Measurements from ENCODE around the gene ARGLU1.
"Not testable (repeated sequence)": the region's sequence is repeated elsewhere in the genome, so short reads cannot be mapped to it uniquely, and the experiment has no call there.

The ARGLU1 gene

GRCh38 chr13:106609116-106609515 lies 41.2 kb upstream of the ARGLU1 start:
- no peak for DNase-seq
- Histone ChIP-seq H3K4me3 (ENCODE audit: control insufficient read depth in 1 of 7, extremely low read depth in 1 of 7, insufficient read depth in 4 of 7, low read depth in 2 of 7, low read length in 6 of 7) (no peak overlapping the region), H3K4me1 (ENCODE audit: control extremely low read depth in 1 of 4, control insufficient read depth in 4 of 4, insufficient read depth in 4 of 4, low read length in 3 of 4) (no peaks in the 10 kb centered on the region), H3K27me3 (replicated peaks in 2 of 5; ENCODE audit: control insufficient read depth in 4 of 5, insufficient read depth in 5 of 5, low read length in 4 of 5) (no peaks in the 10 kb centered on the region), H3K9me3 (ENCODE audit: control extremely low read depth in 1 of 5, control insufficient read depth in 4 of 5, insufficient read depth in 2 of 5, low read depth in 1 of 5, low read length in 4 of 5) (no peaks in the 10 kb centered on the region), H3K36me3 (ENCODE audit: control insufficient read depth in 4 of 4, insufficient read depth in 4 of 4, low read length in 3 of 4) (no peaks in the 10 kb centered on the region), H3K27ac (ENCODE audit: insufficient read depth in 1 of 2, low read depth in 1 of 2, low read length in 2 of 2, poor library complexity in 1 of 2, severe bottlenecking in 2 of 2) (no peak overlapping the region)
- WGBS (ENCODE audit: insufficient coverage) = 57% methylated on average over 5 of the region's 5 CpGs
- ChIA-PET POLR2A (no interaction called here), CTCF (interaction anchor here (1.5 kb wide), 1 partner anchor 11 kb away, joined by 6 read pairs; no protein-coding TSS in a partner anchor)

GRCh38 chr13:106603546-106603945 lies 35.6 kb upstream of the ARGLU1 start:
- H3K4me3 ChIP-seq (ENCODE audit: control insufficient read depth in 1 of 7, extremely low read depth in 1 of 7, insufficient read depth in 4 of 7, low read depth in 2 of 7, low read length in 6 of 7) = no peak overlapping the region
- WGBS (ENCODE audit: insufficient coverage) = 100% methylated on average over 1 of the region's 7 CpGs
- H3K27me3 ChIP-seq (replicated peaks in 2 of 5; ENCODE audit: control insufficient read depth in 4 of 5, insufficient read depth in 5 of 5, low read length in 4 of 5) = no peaks in the 10 kb centered on the region
- H3K9me3 ChIP-seq (ENCODE audit: control extremely low read depth in 1 of 5, control insufficient read depth in 4 of 5, insufficient read depth in 2 of 5, low read depth in 1 of 5, low read length in 4 of 5) = no peaks in the 10 kb centered on the region
- DNase-seq = no peak
- POLR2A ChIA-PET = no interaction called here
- H3K27ac ChIP-seq (ENCODE audit: insufficient read depth in 1 of 2, low read depth in 1 of 2, low read length in 2 of 2, poor library complexity in 1 of 2, severe bottlenecking in 2 of 2) = no peak overlapping the region
- CTCF ChIA-PET = no interaction called here
- H3K4me1 ChIP-seq (ENCODE audit: control extremely low read depth in 1 of 4, control insufficient read depth in 4 of 4, insufficient read depth in 4 of 4, low read length in 3 of 4) = peaks cover 0 to 14% (median 12%) of the 10 kb centered on the region in 4 experiments
- no peaks in the 10 kb centered on the region for H3K36me3 ChIP-seq (ENCODE audit: control insufficient read depth in 4 of 4, insufficient read depth in 4 of 4, low read length in 3 of 4)

GRCh38 chr13:106602178-106602577 lies 34.2 kb upstream of the ARGLU1 start:
- H3K36me3 ChIP-seq (ENCODE audit: control insufficient read depth in 4 of 4, insufficient read depth in 4 of 4, low read length in 3 of 4) = no peaks in the 10 kb centered on the region
- no peak for DNase-seq
- H3K9me3 ChIP-seq (ENCODE audit: control extremely low read depth in 1 of 5, control insufficient read depth in 4 of 5, insufficient read depth in 2 of 5, low read depth in 1 of 5, low read length in 4 of 5) = no peaks in the 10 kb centered on the region
- ChIA-PET CTCF (no interaction called here), POLR2A (no interaction called here)
- H3K4me3 ChIP-seq (ENCODE audit: control insufficient read depth in 1 of 7, extremely low read depth in 1 of 7, insufficient read depth in 4 of 7, low read depth in 2 of 7, low read length in 6 of 7) = no peak overlapping the region
- WGBS (ENCODE audit: insufficient coverage) = 100% methylated on average over 3 of the region's 3 CpGs
- H3K27ac ChIP-seq (ENCODE audit: insufficient read depth in 1 of 2, low read depth in 1 of 2, low read length in 2 of 2, poor library complexity in 1 of 2, severe bottlenecking in 2 of 2) = no peak overlapping the region
- no peaks in the 10 kb centered on the region for H3K27me3 ChIP-seq (replicated peaks in 2 of 5; ENCODE audit: control insufficient read depth in 4 of 5, insufficient read depth in 5 of 5, low read length in 4 of 5)
- H3K4me1 ChIP-seq (ENCODE audit: control extremely low read depth in 1 of 4, control insufficient read depth in 4 of 4, insufficient read depth in 4 of 4, low read length in 3 of 4) = peaks cover 0 to 14% (median 12%) of the 10 kb centered on the region in 4 experiments

- 100% methylated on average over 3 of the region's 6 CpGs for WGBS (ENCODE audit: insufficient coverage)
Measured at GRCh38 chr13:106601489-106601888, 33.6 kb upstream of the ARGLU1 start.

GRCh38 chr13:106600798-106601135 lies 32.8 kb upstream of the ARGLU1 start:
- H3K4me3 ChIP-seq (ENCODE audit: control insufficient read depth in 1 of 7, extremely low read depth in 1 of 7, insufficient read depth in 4 of 7, low read depth in 2 of 7, low read length in 6 of 7); H3K27ac ChIP-seq (ENCODE audit: insufficient read depth in 1 of 2, low read depth in 1 of 2, low read length in 2 of 2, poor library complexity in 1 of 2, severe bottlenecking in 2 of 2); DNase-seq; H3K27me3 ChIP-seq (replicated peaks in 2 of 5; ENCODE audit: control insufficient read depth in 4 of 5, insufficient read depth in 5 of 5, low read length in 4 of 5); H3K9me3 ChIP-seq (ENCODE audit: control extremely low read depth in 1 of 5, control insufficient read depth in 4 of 5, insufficient read depth in 2 of 5, low read depth in 1 of 5, low read length in 4 of 5); H3K36me3 ChIP-seq (ENCODE audit: control insufficient read depth in 4 of 4, insufficient read depth in 4 of 4, low read length in 3 of 4); POLR2A ChIA-PET: not testable (repeated sequence)
- peaks cover 0 to 14% (median 12%) of the 10 kb centered on the region in 4 experiments for H3K4me1 ChIP-seq (ENCODE audit: control extremely low read depth in 1 of 4, control insufficient read depth in 4 of 4, insufficient read depth in 4 of 4, low read length in 3 of 4)
- CTCF ChIA-PET = interaction anchor here (0.8 kb wide), 1 partner anchor 9 kb away, joined by 3 read pairs; no protein-coding TSS in a partner anchor
- no CpG with 5 or more reads among the region's 2 CpGs for WGBS (ENCODE audit: insufficient coverage)

More at GRCh38 chr13:106601489-106601888, 33.6 kb upstream of the ARGLU1 start:
- DNase-seq = no peak
- ChIA-PET POLR2A (no interaction called here), CTCF (no interaction called here)
- no peak overlapping the region for H3K27ac ChIP-seq (ENCODE audit: insufficient read depth in 1 of 2, low read depth in 1 of 2, low read length in 2 of 2, poor library complexity in 1 of 2, severe bottlenecking in 2 of 2)
- H3K4me1 ChIP-seq (ENCODE audit: control extremely low read depth in 1 of 4, control insufficient read depth in 4 of 4, insufficient read depth in 4 of 4, low read length in 3 of 4) = peaks cover 0 to 14% (median 12%) of the 10 kb centered on the region in 4 experiments
- no peaks in the 10 kb centered on the region for H3K27me3 ChIP-seq (replicated peaks in 2 of 5; ENCODE audit: control insufficient read depth in 4 of 5, insufficient read depth in 5 of 5, low read length in 4 of 5)
- H3K9me3 ChIP-seq (ENCODE audit: control extremely low read depth in 1 of 5, control insufficient read depth in 4 of 5, insufficient read depth in 2 of 5, low read depth in 1 of 5, low read length in 4 of 5) = no peaks in the 10 kb centered on the region
- H3K4me3 ChIP-seq (ENCODE audit: control insufficient read depth in 1 of 7, extremely low read depth in 1 of 7, insufficient read depth in 4 of 7, low read depth in 2 of 7, low read length in 6 of 7) = no peak overlapping the region
- no peaks in the 10 kb centered on the region for H3K36me3 ChIP-seq (ENCODE audit: control insufficient read depth in 4 of 4, insufficient read depth in 4 of 4, low read length in 3 of 4)

GRCh38 chr13:106599875-106600797 lies 32.2 kb upstream of the ARGLU1 start:
- no peaks in the 10 kb centered on the region for H3K9me3 ChIP-seq (ENCODE audit: control extremely low read depth in 1 of 5, control insufficient read depth in 4 of 5, insufficient read depth in 2 of 5, low read depth in 1 of 5, low read length in 4 of 5)
- H3K4me1 ChIP-seq (ENCODE audit: control extremely low read depth in 1 of 4, control insufficient read depth in 4 of 4, insufficient read depth in 4 of 4, low read length in 3 of 4) = peaks cover 0 to 14% (median 12%) of the 10 kb centered on the region in 4 experiments
- 100% methylated on average over 3 of the region's 6 CpGs for WGBS (ENCODE audit: insufficient coverage)
- CTCF ChIA-PET = interaction anchor here (0.8 to 1.3 kb wide), 4 partner anchors 8 to 58 kb away, joined by 3 to 5 read pairs (median 4); no protein-coding TSS in a partner anchor
- H3K36me3 ChIP-seq (ENCODE audit: control insufficient read depth in 4 of 4, insufficient read depth in 4 of 4, low read length in 3 of 4) = no peaks in the 10 kb centered on the region
- POLR2A ChIA-PET = no interaction called here
- no peak overlapping the region for H3K4me3 ChIP-seq (ENCODE audit: control insufficient read depth in 1 of 7, extremely low read depth in 1 of 7, insufficient read depth in 4 of 7, low read depth in 2 of 7, low read length in 6 of 7)
- DNase-seq = peak; percentile 50 to 84 (median 83)
- no peaks in the 10 kb centered on the region for H3K27me3 ChIP-seq (replicated peaks in 2 of 5; ENCODE audit: control insufficient read depth in 4 of 5, insufficient read depth in 5 of 5, low read length in 4 of 5)
- H3K27ac ChIP-seq (ENCODE audit: insufficient read depth in 1 of 2, low read depth in 1 of 2, low read length in 2 of 2, poor library complexity in 1 of 2, severe bottlenecking in 2 of 2) = no peak overlapping the region

GRCh38 chr13:106597749-106598395 lies 29.9 kb upstream of the ARGLU1 start:
- CTCF ChIA-PET = no interaction called here
- H3K36me3 ChIP-seq (ENCODE audit: control insufficient read depth in 4 of 4, insufficient read depth in 4 of 4, low read length in 3 of 4) = no peaks in the 10 kb centered on the region
- no peak overlapping the region for H3K4me3 ChIP-seq (ENCODE audit: control insufficient read depth in 1 of 7, extremely low read depth in 1 of 7, insufficient read depth in 4 of 7, low read depth in 2 of 7, low read length in 6 of 7)
- POLR2A ChIA-PET = no interaction called here
- H3K4me1 ChIP-seq (ENCODE audit: control extremely low read depth in 1 of 4, control insufficient read depth in 4 of 4, insufficient read depth in 4 of 4, low read length in 3 of 4) = peaks cover 0 to 20% (median 16%) of the 10 kb centered on the region in 4 experiments
- 100% methylated on average over 5 of the region's 7 CpGs for WGBS (ENCODE audit: insufficient coverage)
- no peak overlapping the region for H3K27ac ChIP-seq (ENCODE audit: insufficient read depth in 1 of 2, low read depth in 1 of 2, low read length in 2 of 2, poor library complexity in 1 of 2, severe bottlenecking in 2 of 2)
- H3K9me3 ChIP-seq (ENCODE audit: control extremely low read depth in 1 of 5, control insufficient read depth in 4 of 5, insufficient read depth in 2 of 5, low read depth in 1 of 5, low read length in 4 of 5) = no peaks in the 10 kb centered on the region
- H3K27me3 ChIP-seq (replicated peaks in 2 of 5; ENCODE audit: control insufficient read depth in 4 of 5, insufficient read depth in 5 of 5, low read length in 4 of 5) = no peaks in the 10 kb centered on the region
- no peak for DNase-seq
